ENCODE measurements around the gene DYTN. TPM values are rescaled to one million over a fixed set of nuclear protein-coding genes. Genes with fewer than 3 reads are reported as not detected.

Gene DYTN
- total and polyA plus RNA-seq, 2 experiments from 2014 or later = not detected

- WGBS (ENCODE audit: low lambda C conversion rate, missing lambda C conversion rate) = 55% methylated on average over 8 of the region's 8 CpGs
- Histone ChIP-seq H3K4me2 (no peak overlapping the region), H3K79me2 (no peaks in the 10 kb centered on the region), H4K20me1 (ENCODE audit: insufficient read depth, poor library complexity, severe bottlenecking) (no peaks in the 10 kb centered on the region), H3K4me1 (ENCODE audit: insufficient read depth) (no peaks in the 10 kb centered on the region), H3K36me3 (replicated peaks; ENCODE audit: insufficient read depth, low read depth) (no peaks in the 10 kb centered on the region), H3K9me3 (ENCODE audit: low read depth) (no peaks in the 10 kb centered on the region), H3K27ac (no peak overlapping the region), H2AFZ (no peak overlapping the region), H3K27me3 (peaks cover 12% of the 10 kb centered on the region), H3K9me2 (replicated peaks; ENCODE audit: insufficient read depth) (no peaks in the 10 kb centered on the region), H3K4me3 (no peak overlapping the region)
- no peak for DNase-seq (ENCODE audit: low spot score)
- TF ChIP-seq CTCF (IDR thresholded peaks at IDR 0.05; ENCODE audit: poor library complexity) = no peak
- no peak for TF ChIP-seq EZH2 (IDR thresholded peaks at IDR 0.05; ENCODE audit: borderline replicate concordance)
- no peak for TF ChIP-seq EZH2phosphoT487 (IDR thresholded peaks at IDR 0.05; ENCODE audit: low read depth, severe bottlenecking, unreplicated experiment)
These were observed 16.1 kb downstream of the DYTN start for GRCh38 chr2:206701952-206702605.

- Histone ChIP-seq H3K27me3 (peaks cover 12% of the 10 kb centered on the region), H3K4me2 (no peak overlapping the region), H4K20me1 (ENCODE audit: insufficient read depth, poor library complexity, severe bottlenecking) (no peaks in the 10 kb centered on the region), H3K9me3 (ENCODE audit: low read depth) (no peaks in the 10 kb centered on the region), H2AFZ (no peak overlapping the region), H3K27ac (no peak overlapping the region), H3K79me2 (no peaks in the 10 kb centered on the region), H3K4me3 (no peak overlapping the region), H3K4me1 (ENCODE audit: insufficient read depth) (no peaks in the 10 kb centered on the region), H3K9me2 (replicated peaks; ENCODE audit: insufficient read depth) (no peaks in the 10 kb centered on the region), H3K36me3 (replicated peaks; ENCODE audit: insufficient read depth, low read depth) (no peaks in the 10 kb centered on the region)
- no peak for DNase-seq (ENCODE audit: low spot score)
- no peak for TF ChIP-seq EZH2 (IDR thresholded peaks at IDR 0.05; ENCODE audit: borderline replicate concordance)
- WGBS (ENCODE audit: low lambda C conversion rate, missing lambda C conversion rate) = 58% methylated on average over 8 of the region's 8 CpGs
These were observed 18.0 kb downstream of the DYTN start for GRCh38 chr2:206700156-206700555.

- no peak for TF ChIP-seq CTCF (IDR thresholded peaks at IDR 0.05; ENCODE audit: poor library complexity)
- no peak for TF ChIP-seq EZH2phosphoT487 (IDR thresholded peaks at IDR 0.05; ENCODE audit: low read depth, severe bottlenecking, unreplicated experiment)
- TF ChIP-seq EZH2 (IDR thresholded peaks at IDR 0.05; ENCODE audit: borderline replicate concordance) = no peak
- Histone ChIP-seq H3K27me3 (peaks cover 7% of the 10 kb centered on the region), H3K4me3 (no peak overlapping the region), H3K36me3 (replicated peaks; ENCODE audit: insufficient read depth, low read depth) (no peaks in the 10 kb centered on the region), H2AFZ (no peak overlapping the region), H3K9me2 (replicated peaks; ENCODE audit: insufficient read depth) (no peaks in the 10 kb centered on the region), H3K79me2 (no peaks in the 10 kb centered on the region), H3K4me2 (no peak overlapping the region), H3K27ac (no peak overlapping the region), H4K20me1 (ENCODE audit: insufficient read depth, poor library complexity, severe bottlenecking) (no peaks in the 10 kb centered on the region), H3K4me1 (ENCODE audit: insufficient read depth) (no peaks in the 10 kb centered on the region), H3K9me3 (ENCODE audit: low read depth) (no peaks in the 10 kb centered on the region)
- WGBS (ENCODE audit: low lambda C conversion rate, missing lambda C conversion rate) = 60% methylated on average over 3 of the region's 3 CpGs
- DNase-seq (ENCODE audit: low spot score) = no peak
These were observed 19.4 kb downstream of the DYTN start for GRCh38 chr2:206698811-206699210.

- peaks cover 7% of the 10 kb centered on the region for H3K27me3 ChIP-seq
- no peak overlapping the region for H2AFZ ChIP-seq
- H3K9me2 ChIP-seq (replicated peaks; ENCODE audit: insufficient read depth) = no peaks in the 10 kb centered on the region
- H3K9me3 ChIP-seq (ENCODE audit: low read depth) = no peaks in the 10 kb centered on the region
- H3K36me3 ChIP-seq (replicated peaks; ENCODE audit: insufficient read depth, low read depth) = no peaks in the 10 kb centered on the region
- DNase-seq (ENCODE audit: low spot score) = no peak
- no peaks in the 10 kb centered on the region for H4K20me1 ChIP-seq (ENCODE audit: insufficient read depth, poor library complexity, severe bottlenecking)
- H3K27ac ChIP-seq = no peak overlapping the region
- no peak for TF ChIP-seq EZH2phosphoT487 (IDR thresholded peaks at IDR 0.05; ENCODE audit: low read depth, severe bottlenecking, unreplicated experiment)
- no peak for TF ChIP-seq CTCF (IDR thresholded peaks at IDR 0.05; ENCODE audit: poor library complexity)
- no peak for TF ChIP-seq EZH2 (IDR thresholded peaks at IDR 0.05; ENCODE audit: borderline replicate concordance)
- no peaks in the 10 kb centered on the region for H3K4me1 ChIP-seq (ENCODE audit: insufficient read depth)
- no peak overlapping the region for H3K4me3 ChIP-seq
- H3K4me2 ChIP-seq = no peak overlapping the region
- no peaks in the 10 kb centered on the region for H3K79me2 ChIP-seq
These were observed 21.3 kb downstream of the DYTN start for GRCh38 chr2:206696910-206697309.
